HEK293 (cell line): Measurements from ENCODE around the gene NOM1.

Experiments
- RBAK ChIP-seq: fragments of 450-650 bp; formaldehyde crosslinking; IDR thresholded peaks from 2 replicates; pipeline ENCODE4 v1.5.1; 2016; ENCODE audit warnings: missing biosample characterization, missing genetic modification characterization
- ZIC2 ChIP-seq: fragments of 450-650 bp; formaldehyde crosslinking; IDR thresholded peaks from 2 replicates; pipeline ENCODE4 v1.5.1; 2016; ENCODE audit warnings: missing biosample characterization, missing genetic modification characterization
- ZNF211 ChIP-seq: fragments of 450-650 bp; formaldehyde crosslinking; IDR thresholded peaks from 2 replicates; pipeline ENCODE4 v1.5.1; 2016; ENCODE audit warnings: low read depth, missing biosample characterization, missing genetic modification characterization
- ZNF341 ChIP-seq: fragments of 450-650 bp; formaldehyde crosslinking; IDR thresholded peaks from 2 replicates; pipeline ENCODE4; 2016; ENCODE audit warnings: low read depth, missing biosample characterization, missing genetic modification characterization
- ZNF561 ChIP-seq: fragments of 450-650 bp; IDR thresholded peaks from 2 replicates; pipeline ENCODE4 v1.5.1; 2018; ENCODE audit warnings: missing biosample characterization, missing genetic modification characterization, borderline replicate concordance
- ZSCAN23 ChIP-seq: fragments of 450-650 bp; formaldehyde crosslinking; IDR thresholded peaks from 2 replicates; pipeline ENCODE4 v1.5.1; 2016; ENCODE audit warnings: missing biosample characterization, missing genetic modification characterization
- TF ChIP-seq, protein P1 (sequence below): fragments of 450-650 bp; formaldehyde crosslinking; IDR thresholded peaks from 2 replicates; pipeline ENCODE4 v1.5.1; 2016; ENCODE audit warnings: missing biosample characterization, missing genetic modification characterization, low read depth
- TF ChIP-seq, protein P2 (sequence below): fragments of 450-650 bp; formaldehyde crosslinking; IDR thresholded peaks from 2 replicates; pipeline ENCODE4 v1.5.1; 2016; ENCODE audit warnings: missing biosample characterization, missing genetic modification characterization
- TF ChIP-seq, protein P3 (sequence below): fragments of 450-650 bp; formaldehyde crosslinking; IDR thresholded peaks from 2 replicates; pipeline ENCODE4 v1.5.1; 2016; ENCODE audit warnings: missing biosample characterization, missing genetic modification characterization
- TF ChIP-seq, protein P4 (sequence below): sonication (generic); formaldehyde crosslinking; IDR thresholded peaks from 2 replicates; pipeline ENCODE4 v1.8.1; 2022; ENCODE audit warnings: mild to moderate bottlenecking, moderate library complexity, missing genetic modification reagents

DNA sequence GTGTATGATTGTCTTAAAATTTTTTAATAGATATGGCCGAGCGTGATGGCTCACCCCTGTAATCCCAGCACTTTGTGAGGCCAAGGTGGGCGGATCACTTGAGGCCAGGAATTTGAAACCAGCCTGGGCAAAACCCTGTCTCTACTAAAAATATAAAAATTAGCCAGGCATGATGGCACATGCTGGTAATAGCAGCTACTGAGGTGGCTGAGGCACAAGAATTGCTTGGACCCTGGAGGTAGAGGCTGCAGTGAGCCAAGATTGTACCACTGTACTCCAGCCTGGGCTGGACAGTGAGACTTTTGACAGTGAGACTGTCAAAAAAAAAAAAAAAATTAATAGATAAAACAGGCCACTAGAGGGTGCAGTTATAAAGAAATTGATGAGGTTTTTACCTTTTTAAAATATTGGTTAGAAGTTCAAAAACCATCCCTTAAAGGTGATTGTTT, 20.5 kb downstream of the NOM1 start:
- TF ChIP-seq RBAK (tag by site-specific recombination) (no peak), ZNF561 (tag by site-specific recombination) (no peak), ZIC2 (tag by site-specific recombination) (no peak), ZNF341 (tag by site-specific recombination) (no peak), ZNF211 (tag by site-specific recombination) (no peak), ZSCAN23 (no peak)
- TF ChIP-seq, protein P1, sequence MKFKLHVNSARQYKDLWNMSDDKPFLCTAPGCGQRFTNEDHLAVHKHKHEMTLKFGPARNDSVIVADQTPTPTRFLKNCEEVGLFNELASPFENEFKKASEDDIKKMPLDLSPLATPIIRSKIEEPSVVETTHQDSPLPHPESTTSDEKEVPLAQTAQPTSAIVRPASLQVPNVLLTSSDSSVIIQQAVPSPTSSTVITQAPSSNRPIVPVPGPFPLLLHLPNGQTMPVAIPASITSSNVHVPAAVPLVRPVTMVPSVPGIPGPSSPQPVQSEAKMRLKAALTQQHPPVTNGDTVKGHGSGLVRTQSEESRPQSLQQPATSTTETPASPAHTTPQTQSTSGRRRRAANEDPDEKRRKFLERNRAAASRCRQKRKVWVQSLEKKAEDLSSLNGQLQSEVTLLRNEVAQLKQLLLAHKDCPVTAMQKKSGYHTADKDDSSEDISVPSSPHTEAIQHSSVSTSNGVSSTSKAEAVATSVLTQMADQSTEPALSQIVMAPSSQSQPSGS (tag by site-specific recombination) = no peak
- TF ChIP-seq, protein P2, sequence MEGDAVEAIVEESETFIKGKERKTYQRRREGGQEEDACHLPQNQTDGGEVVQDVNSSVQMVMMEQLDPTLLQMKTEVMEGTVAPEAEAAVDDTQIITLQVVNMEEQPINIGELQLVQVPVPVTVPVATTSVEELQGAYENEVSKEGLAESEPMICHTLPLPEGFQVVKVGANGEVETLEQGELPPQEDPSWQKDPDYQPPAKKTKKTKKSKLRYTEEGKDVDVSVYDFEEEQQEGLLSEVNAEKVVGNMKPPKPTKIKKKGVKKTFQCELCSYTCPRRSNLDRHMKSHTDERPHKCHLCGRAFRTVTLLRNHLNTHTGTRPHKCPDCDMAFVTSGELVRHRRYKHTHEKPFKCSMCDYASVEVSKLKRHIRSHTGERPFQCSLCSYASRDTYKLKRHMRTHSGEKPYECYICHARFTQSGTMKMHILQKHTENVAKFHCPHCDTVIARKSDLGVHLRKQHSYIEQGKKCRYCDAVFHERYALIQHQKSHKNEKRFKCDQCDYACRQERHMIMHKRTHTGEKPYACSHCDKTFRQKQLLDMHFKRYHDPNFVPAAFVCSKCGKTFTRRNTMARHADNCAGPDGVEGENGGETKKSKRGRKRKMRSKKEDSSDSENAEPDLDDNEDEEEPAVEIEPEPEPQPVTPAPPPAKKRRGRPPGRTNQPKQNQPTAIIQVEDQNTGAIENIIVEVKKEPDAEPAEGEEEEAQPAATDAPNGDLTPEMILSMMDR (tag by site-specific recombination) = no peak
- TF ChIP-seq, protein P3, sequence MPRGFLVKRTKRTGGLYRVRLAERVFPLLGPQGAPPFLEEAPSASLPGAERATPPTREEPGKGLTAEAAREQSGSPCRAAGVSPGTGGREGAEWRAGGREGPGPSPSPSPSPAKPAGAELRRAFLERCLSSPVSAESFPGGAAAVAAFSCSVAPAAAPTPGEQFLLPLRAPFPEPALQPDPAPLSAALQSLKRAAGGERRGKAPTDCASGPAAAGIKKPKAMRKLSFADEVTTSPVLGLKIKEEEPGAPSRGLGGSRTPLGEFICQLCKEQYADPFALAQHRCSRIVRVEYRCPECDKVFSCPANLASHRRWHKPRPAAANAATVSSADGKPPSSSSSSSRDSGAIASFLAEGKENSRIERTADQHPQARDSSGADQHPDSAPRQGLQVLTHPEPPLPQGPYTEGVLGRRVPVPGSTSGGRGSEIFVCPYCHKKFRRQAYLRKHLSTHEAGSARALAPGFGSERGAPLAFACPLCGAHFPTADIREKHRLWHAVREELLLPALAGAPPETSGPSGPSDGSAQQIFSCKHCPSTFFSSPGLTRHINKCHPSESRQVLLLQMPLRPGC = no peak
- TF ChIP-seq, protein P4, sequence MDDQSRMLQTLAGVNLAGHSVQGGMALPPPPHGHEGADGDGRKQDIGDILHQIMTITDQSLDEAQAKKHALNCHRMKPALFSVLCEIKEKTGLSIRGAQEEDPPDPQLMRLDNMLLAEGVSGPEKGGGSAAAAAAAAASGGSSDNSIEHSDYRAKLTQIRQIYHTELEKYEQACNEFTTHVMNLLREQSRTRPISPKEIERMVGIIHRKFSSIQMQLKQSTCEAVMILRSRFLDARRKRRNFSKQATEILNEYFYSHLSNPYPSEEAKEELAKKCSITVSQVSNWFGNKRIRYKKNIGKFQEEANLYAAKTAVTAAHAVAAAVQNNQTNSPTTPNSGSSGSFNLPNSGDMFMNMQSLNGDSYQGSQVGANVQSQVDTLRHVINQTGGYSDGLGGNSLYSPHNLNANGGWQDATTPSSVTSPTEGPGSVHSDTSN (CRISPR knock-in tag) = no peak
